Kidney (tissue), 14 donors: ENCODE measurements around the gene AGPAT1. TPM values are rescaled to one million over a fixed set of nuclear protein-coding genes. Genes with fewer than 3 reads are reported as not detected.

ENCODE experiments used
- DNase-seq, 5 donors: peaks; one replicate each; pipeline ENCODE4 v3.0.0-alpha.2; 2013 to 2020
- FAIRE-seq: peaks from 2 replicates; lab custom pipeline; 2012; peaks lifted over from hg19 to GRCh38; lab: Jason Lieb, UNC
- H3K27ac ChIP-seq, 2 donors: one replicate each; pipeline ENCODE4 v1.7.0; 2013; ENCODE audit warnings: low read depth in 2 of 2, low read length in 2 of 2, inconsistent platforms in 1 of 2
- H3K27me3 ChIP-seq: one replicate; pipeline ENCODE4 v1.7.1; 2013; ENCODE audit warnings: low read length, inconsistent platforms; ENCODE audit not compliant: control insufficient read depth, insufficient read depth
- H3K36me3 ChIP-seq, 3 donors: one replicate each; pipeline versions ENCODE4 v1.7.0 to v1.7.1; 2013; ENCODE audit warnings: low read length in 3 of 3, control low read depth in 1 of 3, inconsistent platforms in 1 of 3; ENCODE audit not compliant: insufficient read depth in 3 of 3, control insufficient read depth in 2 of 3
- H3K4me1 ChIP-seq, 3 donors: one replicate each; pipeline versions ENCODE4 v1.7.0 to v1.7.1; 2013; ENCODE audit warnings: low read length in 3 of 3, inconsistent platforms in 1 of 3, low read depth in 1 of 3; ENCODE audit not compliant: control insufficient read depth in 2 of 3, insufficient read depth in 2 of 3
- H3K4me3 ChIP-seq, 3 donors: one replicate each; pipeline versions ENCODE4 v1.7.0 to v1.8.1; 2013; ENCODE audit warnings: low read length in 3 of 3, control low read depth in 1 of 3, inconsistent platforms in 1 of 3
- H3K9ac ChIP-seq, 3 donors: one replicate each; pipeline versions ENCODE4 v1.7.0 to v1.7.1; 2013; ENCODE audit warnings: low read length in 3 of 3, control low read depth in 1 of 3, inconsistent platforms in 1 of 3
- H3K9me3 ChIP-seq, 3 donors: one replicate each; pipeline versions ENCODE4 v1.7.0 to v1.7.1; 2013; ENCODE audit warnings: low read length in 3 of 3, control low read depth in 1 of 3, inconsistent platforms in 1 of 3; ENCODE audit not compliant: control insufficient read depth in 2 of 3, insufficient read depth in 1 of 3
- CTCF ChIP-seq: IDR thresholded peaks from 3 replicates; pipeline ENCODE4 v1.5.1; 2012; ENCODE audit warnings: mild to moderate bottlenecking, moderate library complexity, borderline replicate concordance; ENCODE audit not compliant: insufficient read depth; ENCODE audit errors: extremely low read depth
- intact Hi-C: fragments of 100-400 bp; cut with DNase I; formaldehyde crosslinking; loops from one replicate; pipeline ENCODE4 v1.11.1; 2022
- polyA plus RNA-seq: library from polyadenylated mRNA; stranded (reverse); fragments of 350-450 nt; fragmentation: Illumina TruSeq; extraction: RNeasy Lipid Tissue Mini Kit (QIAGEN cat#74804); gene quantifications from one replicate; pipeline ENCODE4 v1.2.3, GENCODE V29; 2014; ENCODE audit warnings: low read depth, low replicate concordance; ENCODE audit not compliant: insufficient read depth
- total RNA-seq: library from RNA; stranded (reverse); fragmentation: NEBNext Ultra II Directional; extraction: Animal tissue kit (Norgen Biotek cat#: 25700); gene quantifications from one replicate; pipeline ENCODE4 v1.2.1, GENCODE V29; 2021
- donor health status: control.
- donor health status: control.
- donor health status: control.
- donor health status: control.
- donor health status: control.
- donor health status: DM: yes; HTN: yes; CAD: no.
- donor health status: Normal renal cell carcinoma (clear cell type).

AGPAT1 gene
- total and polyA plus RNA-seq, 2 donors from 2014 or later, result 58.9 to 87.1 TPM

GRCh38 chr6:32218167-32218566 lies 42.3 kb upstream of the AGPAT1 start:
- no peaks in the 10 kb centered on the region for H3K4me1 ChIP-seq
- intact Hi-C loops, result no loop called here
- FAIRE-seq (no peak), DNase-seq (no peak)
- no peak overlapping the region for H3K4me3 ChIP-seq
- no peak overlapping the region for H3K27ac ChIP-seq
- no peaks in the 10 kb centered on the region for H3K36me3 ChIP-seq
- H3K27me3 ChIP-seq, result no peaks in the 10 kb centered on the region
- H3K9ac ChIP-seq, result no peak overlapping the region
- TF ChIP-seq CTCF, result no peak
- H3K9me3 ChIP-seq, result no peaks in the 10 kb centered on the region

- no peak overlapping the region for H3K27ac ChIP-seq
- no peak for FAIRE-seq
- no peak overlapping the region for H3K9ac ChIP-seq
- no peak for DNase-seq
- no peaks in the 10 kb centered on the region for H3K9me3 ChIP-seq
- H3K4me3 ChIP-seq, result no peak overlapping the region
- no peaks in the 10 kb centered on the region for H3K4me1 ChIP-seq
- no peak for TF ChIP-seq CTCF
- H3K36me3 ChIP-seq, result no peaks in the 10 kb centered on the region
- intact Hi-C loops, result no loop called here
- no peaks in the 10 kb centered on the region for H3K27me3 ChIP-seq
Observed at GRCh38 chr6:32216998-32217397, 41.1 kb upstream of the AGPAT1 start.

GRCh38 chr6:32216285-32216684 lies 40.4 kb upstream of the AGPAT1 start:
- H3K27me3 ChIP-seq, result no peaks in the 10 kb centered on the region
- TF ChIP-seq CTCF, result no peak
- H3K27ac ChIP-seq, result no peak overlapping the region
- H3K4me3 ChIP-seq, result no peak overlapping the region
- H3K9ac ChIP-seq, result no peak overlapping the region
- no peaks in the 10 kb centered on the region for H3K4me1 ChIP-seq
- H3K36me3 ChIP-seq, result no peaks in the 10 kb centered on the region
- intact Hi-C loops, result no loop called here
- H3K9me3 ChIP-seq, result no peaks in the 10 kb centered on the region
- DNase-seq (no peak), FAIRE-seq (no peak)

- no peak overlapping the region for H3K4me3 ChIP-seq
- no peak overlapping the region for H3K27ac ChIP-seq
- H3K4me1 ChIP-seq, result no peaks in the 10 kb centered on the region
- no peaks in the 10 kb centered on the region for H3K9me3 ChIP-seq
- no peaks in the 10 kb centered on the region for H3K27me3 ChIP-seq
- intact Hi-C loops, result no loop called here
- H3K36me3 ChIP-seq, result no peaks in the 10 kb centered on the region
- no peak for TF ChIP-seq CTCF
- DNase-seq (no peak), FAIRE-seq (no peak)
- H3K9ac ChIP-seq, result no peak overlapping the region
Observed at GRCh38 chr6:32215617-32216016, 39.7 kb upstream of the AGPAT1 start.
